HG02678 (cell line): ENCODE data around the gene RNF166.

Experiments
- ATAC-seq: cut with Tn5 transposase; IDR thresholded peaks from one replicate; pipeline ENCODE4 v1.9.1; 2021; ENCODE audit warnings: mild to moderate bottlenecking, moderate library complexity; ENCODE audit not compliant: unreplicated experiment

The RNF166 gene

GRCh38 chr16:88724855-88725555 lies 18.8 kb upstream of the RNF166 start:
- no peak for ATAC-seq

- no peak for ATAC-seq
These were observed 17.7 kb upstream of the RNF166 start for GRCh38 chr16:88723911-88724310.

- ATAC-seq: no peak
These were observed 17.3 kb upstream of the RNF166 start for GRCh38 chr16:88723507-88723887.

GRCh38 chr16:88722784-88723506 lies 16.7 kb upstream of the RNF166 start:
- no peak for ATAC-seq

GRCh38 chr16:88721815-88722755 lies 15.9 kb upstream of the RNF166 start:
- no peak for ATAC-seq

GRCh38 chr16:88721236-88721635 lies 15.0 kb upstream of the RNF166 start:
- no peak for ATAC-seq

GRCh38 chr16:88720396-88720970 lies 14.3 kb upstream of the RNF166 start:
- no peak for ATAC-seq

- ATAC-seq: no peak
These were observed 13.7 kb upstream of the RNF166 start for GRCh38 chr16:88719933-88720296.

GRCh38 chr16:88719267-88719932 lies 13.2 kb upstream of the RNF166 start:
- no peak for ATAC-seq

- ATAC-seq: no peak
These were observed 12.0 kb upstream of the RNF166 start for GRCh38 chr16:88718178-88718577.

- no peak for ATAC-seq
These were observed 10.4 kb upstream of the RNF166 start for GRCh38 chr16:88716601-88717001.

- no peak for ATAC-seq
These were observed 10.0 kb upstream of the RNF166 start for GRCh38 chr16:88716201-88716600.

GRCh38 chr16:88715312-88716190 lies 9.3 kb upstream of the RNF166 start:
- no peak for ATAC-seq

- no peak for ATAC-seq
These were observed 8.5 kb upstream of the RNF166 start for GRCh38 chr16:88714420-88715302.

GRCh38 chr16:88713568-88714419 lies 7.6 kb upstream of the RNF166 start:
- no peak for ATAC-seq

GRCh38 chr16:88713054-88713453 lies 6.8 kb upstream of the RNF166 start:
- ATAC-seq: no peak

GRCh38 chr16:88712362-88712979 lies 6.3 kb upstream of the RNF166 start:
- ATAC-seq: no peak
